HL-60 (cell line): ENCODE measurements around the gene HAUS5.

Source experiments
- DNase-seq, 2 experiments: peaks; one replicate each; pipeline ENCODE4 v3.0.0-alpha.2; 2010 to 2020; ENCODE audit warnings: low read depth in 1 of 2, low spot score in 1 of 2
- H3K27ac ChIP-seq: fragments of 250-450 bp; sonication (Bioruptor Pico); replicated peaks from 2 replicates; pipeline ENCODE4 v1.5.1; 2020; ENCODE audit warnings: mild to moderate bottlenecking, moderate library complexity
- H3K27me3 ChIP-seq: fragments of 250-450 bp; sonication (Bioruptor Pico); 2 replicates; pipeline ENCODE4 v1.5.1; 2021; ENCODE audit warnings: mild to moderate bottlenecking, moderate library complexity; ENCODE audit not compliant: insufficient read depth, poor library complexity, severe bottlenecking
- H3K4me3 ChIP-seq: replicated peaks from 2 replicates; pipeline ENCODE4 v1.5.1; 2011; ENCODE audit warnings: mild to moderate bottlenecking, control low read depth, low read length; ENCODE audit not compliant: insufficient read depth
- CTCF ChIP-seq: IDR thresholded peaks from one replicate; pipeline ENCODE4 v1.5.1; 2011; ENCODE audit warnings: low read length, control low read depth, inconsistent platforms; ENCODE audit not compliant: insufficient read depth
- GABPA ChIP-seq: IDR thresholded peaks from 2 replicates; pipeline ENCODE4 v1.6.1; 2012; ENCODE audit warnings: low read depth
- POLR2AphosphoS5 ChIP-seq: IDR thresholded peaks from 2 replicates; pipeline ENCODE4 v1.6.1; 2012; ENCODE audit warnings: low read depth
- REST ChIP-seq: IDR thresholded peaks from 2 replicates; pipeline ENCODE4 v1.6.1; 2012; ENCODE audit warnings: low read depth; ENCODE audit not compliant: insufficient replicate concordance
- SPI1 ChIP-seq: IDR thresholded peaks from 2 replicates; pipeline ENCODE4 v1.6.1; 2012; ENCODE audit warnings: low read depth, mild to moderate bottlenecking, borderline replicate concordance

The HAUS5 gene

GRCh38 chr19:35642312-35642711 is 29.8 kb downstream of the HAUS5 start:
- Histone ChIP-seq H3K27ac (no peak overlapping the region), H3K4me3 (no peak overlapping the region), H3K27me3 (no peaks in the 10 kb centered on the region)
- no peak for DNase-seq
- TF ChIP-seq CTCF (no peak), POLR2AphosphoS5 (no peak), SPI1 (no peak)

GRCh38 chr19:35642798-35643254 is 30.3 kb downstream of the HAUS5 start:
- Histone ChIP-seq H3K4me3 (peak overlapping the region; percentile 58), H3K27ac (no peak overlapping the region)

GRCh38 chr19:35643255-35644205 is 31.0 kb downstream of the HAUS5 start:
- peak; percentile 72 to 75 for DNase-seq

More at GRCh38 chr19:35642798-35643254, 30.3 kb downstream of the HAUS5 start:
- H3K27me3 ChIP-seq, result no peaks in the 10 kb centered on the region
- no peak for TF ChIP-seq GABPA
- TF ChIP-seq SPI1, result no peak
- no peak for TF ChIP-seq POLR2AphosphoS5
- TF ChIP-seq REST, result no peak
- no peak for TF ChIP-seq CTCF
- DNase-seq, result no peak

More at GRCh38 chr19:35643255-35644205, 31.0 kb downstream of the HAUS5 start:
- peak overlapping the region; percentile 58 for H3K4me3 ChIP-seq
- H3K27ac ChIP-seq, result peak overlapping the region; percentile 62
- no peaks in the 10 kb centered on the region for H3K27me3 ChIP-seq
- TF ChIP-seq REST, result no peak
- no peak for TF ChIP-seq CTCF
- TF ChIP-seq GABPA, result no peak
- no peak for TF ChIP-seq SPI1
- TF ChIP-seq POLR2AphosphoS5, result no peak
